Activated naive CD4-positive, alpha-beta T cell (primary cell): Measurements from ENCODE around the gene DCDC2B.
"Not testable (repeated sequence)": the region's sequence is repeated elsewhere in the genome, so short reads cannot be mapped to it uniquely, and the experiment has no call there.

Experiments used
- DNase-seq, 4 experiments: peaks; one replicate each; lab custom pipeline; 2025; lab: John Stamatoyannopoulos, UW

DCDC2B gene

DNA sequence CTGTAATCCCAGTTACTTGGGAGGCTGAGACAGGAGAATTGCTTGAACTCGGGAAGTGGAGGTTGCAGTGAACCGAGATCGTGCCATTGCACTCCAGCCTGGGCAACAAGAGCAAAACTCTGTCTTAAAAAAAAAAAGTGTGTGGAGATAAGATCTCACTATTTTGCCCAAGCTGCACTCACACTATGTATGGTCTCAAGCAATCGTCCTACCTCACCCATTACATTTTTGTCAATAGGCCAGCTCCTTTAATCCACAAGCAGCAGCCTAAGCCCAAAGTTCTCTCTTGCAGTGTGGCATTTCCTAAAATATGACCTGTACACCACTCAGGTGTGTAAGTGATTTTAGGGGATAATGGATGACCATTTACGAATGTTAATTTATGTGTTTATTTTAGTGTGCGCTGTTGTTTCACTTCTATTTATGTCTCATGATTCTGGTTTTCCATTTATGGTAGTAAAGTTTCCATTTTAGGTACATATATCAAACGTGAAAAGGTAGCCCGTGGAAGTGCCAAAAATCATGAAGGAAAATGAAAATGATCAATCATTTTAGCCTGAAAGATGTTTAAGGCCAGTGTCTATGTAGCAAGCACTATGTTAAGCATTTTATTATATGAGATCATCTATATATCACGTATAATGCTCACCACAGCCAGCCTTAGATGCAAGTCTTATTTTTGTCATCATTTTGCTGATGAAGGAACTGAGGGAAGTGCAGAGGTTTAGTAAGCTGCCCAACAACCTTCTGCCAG, 47.8 kb downstream of the DCDC2B start:
- DNase-seq = no peak

DNA sequence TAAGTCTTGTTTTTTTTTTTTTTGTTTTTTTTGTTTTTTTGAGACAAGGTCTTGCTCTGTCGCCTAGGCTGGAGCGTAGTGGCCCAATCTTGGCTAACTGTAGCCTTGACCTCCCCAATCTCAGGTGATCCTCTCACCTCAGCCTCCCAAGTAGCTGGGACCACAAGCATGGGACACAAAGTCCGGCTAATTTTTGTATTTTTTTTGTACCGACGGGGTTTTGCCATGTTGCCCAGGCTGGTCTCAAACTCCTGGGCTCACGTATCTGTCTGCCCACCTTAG, 48.3 kb downstream of the DCDC2B start:
- DNase-seq = no peak

DNA sequence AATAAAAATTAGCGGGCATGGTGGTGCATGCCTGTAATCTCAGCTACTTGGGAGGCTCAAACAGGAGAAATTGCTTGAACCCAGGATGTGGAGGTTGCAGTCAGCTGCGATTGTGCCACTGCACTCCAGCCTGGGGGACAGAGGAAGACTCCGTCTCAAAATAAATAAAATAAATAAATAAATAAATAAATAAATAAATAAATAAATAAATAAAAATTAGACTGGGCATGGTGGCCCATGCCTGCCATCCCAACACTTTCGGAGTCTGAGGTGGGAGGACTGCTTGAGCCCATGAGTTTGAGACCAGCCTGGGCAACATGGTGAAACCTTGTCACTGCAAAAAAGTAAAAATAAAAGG, 54.3 kb downstream of the DCDC2B start:
- not testable (repeated sequence) for DNase-seq

DNA sequence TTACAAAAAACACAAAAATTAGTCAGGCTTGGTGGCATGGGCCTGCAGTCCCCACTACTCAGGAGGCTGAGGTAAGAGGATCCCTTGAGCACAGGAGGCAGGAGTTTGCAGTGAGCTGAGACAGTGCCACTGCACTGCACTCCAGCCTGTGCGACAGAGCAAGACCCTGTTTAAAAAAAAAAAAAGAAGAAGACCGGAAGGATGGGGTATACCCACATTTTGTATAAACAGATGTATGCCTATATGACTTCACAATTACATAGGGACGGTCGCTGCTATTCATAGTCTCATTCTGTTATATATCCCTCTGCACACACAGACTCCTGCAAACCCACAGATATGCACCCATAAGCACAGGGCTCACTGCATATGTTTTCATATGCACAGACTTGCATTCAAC, 54.9 kb downstream of the DCDC2B start:
- DNase-seq = no peak
